ENCODE measurements around the gene FNIP2. TPM values are rescaled to one million over a fixed set of nuclear protein-coding genes. Genes with fewer than 3 reads are reported as not detected.

FNIP2 gene
- total and polyA plus RNA-seq, 2 donors (not counting 1 experiment from before 2014, with no cell fraction given) = 0.03 to 0.17 TPM

DNA sequence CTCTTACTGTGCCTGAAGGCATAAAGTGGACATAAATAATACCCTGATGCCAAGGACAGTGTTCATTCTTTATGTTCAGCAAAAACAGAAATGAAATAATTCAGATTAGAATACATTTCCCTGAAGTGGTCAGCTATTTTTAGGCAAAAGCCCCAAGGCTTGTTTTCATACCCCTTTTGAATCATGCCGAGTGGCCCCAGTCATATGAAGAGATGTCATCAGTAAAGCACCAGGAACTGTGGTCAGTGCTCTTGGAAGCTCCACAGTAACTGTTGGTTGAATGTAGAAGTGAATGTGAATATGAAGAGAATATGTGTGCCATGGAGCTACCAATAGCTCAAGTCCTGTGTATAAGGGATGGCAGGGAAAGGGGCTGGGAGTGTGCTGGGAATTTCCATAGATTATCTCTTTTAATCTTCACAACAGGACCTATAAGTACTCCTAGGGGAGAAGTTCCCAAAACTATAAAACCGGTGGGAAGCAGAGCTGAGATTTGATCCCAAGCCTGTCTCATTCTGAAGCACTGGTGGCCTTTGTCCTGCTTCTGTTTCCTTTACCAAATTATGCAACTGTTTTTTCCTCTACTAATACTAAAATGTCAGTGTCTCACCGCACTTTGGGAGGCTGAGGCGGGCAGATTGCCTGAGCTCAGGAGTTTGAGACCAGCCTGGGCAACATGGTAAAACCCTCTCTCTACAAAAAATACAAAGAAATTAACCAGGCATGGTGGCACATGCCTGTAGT lies 52.6 kb downstream of the FNIP2 start:
- H3K27me3 Mint-ChIP-seq = peaks cover 74% of the 10 kb centered on the region
- POLR2A ChIA-PET = no interaction called here
- H3K9ac ChIP-seq (ENCODE audit: low read length) = no peak overlapping the region

DNA sequence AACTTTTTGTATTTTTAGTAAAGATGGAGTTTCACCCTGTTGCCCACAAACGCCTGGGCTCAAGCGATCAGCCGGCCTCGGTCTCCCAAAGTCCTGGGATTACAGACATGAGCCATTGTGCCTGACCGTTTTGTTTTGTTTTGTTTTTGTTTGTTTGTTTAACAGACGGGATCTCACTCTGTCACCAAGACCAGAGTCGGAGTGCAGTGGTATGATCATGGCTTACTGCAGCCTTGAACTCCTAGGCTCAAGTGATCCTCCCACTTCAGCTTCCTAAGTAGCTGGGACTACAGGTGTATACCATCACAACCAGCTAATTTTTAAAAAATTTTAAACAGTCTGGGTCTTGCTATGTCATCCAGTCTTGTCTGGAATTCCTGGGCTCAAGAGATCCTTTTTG lies 53.5 kb downstream of the FNIP2 start:
- Histone ChIP-seq H4K20me1 (ENCODE audit: control insufficient read depth, insufficient read depth, low read length, poor library complexity, severe bottlenecking) (no peaks in the 10 kb centered on the region), H3K4me1 (ENCODE audit: control insufficient read depth in 2 of 2, insufficient read depth in 2 of 2, low read length in 2 of 2) (no peaks in the 10 kb centered on the region), H3K9ac (ENCODE audit: low read length) (no peak overlapping the region), H3K79me2 (ENCODE audit: control insufficient read depth, insufficient read depth, low read length) (no peaks in the 10 kb centered on the region), H2AFZ (ENCODE audit: insufficient read depth, low read depth, low read length, poor library complexity, severe bottlenecking) (no peak overlapping the region), H3K9me3 (ENCODE audit: control extremely low read depth in 1 of 3, control insufficient read depth in 2 of 3, insufficient read depth in 1 of 3, low read length in 2 of 3) (peaks cover 0 to 7% (median 0%) of the 10 kb centered on the region in 3 donors), H3K27me3 (replicated peaks in 1 of 4; ENCODE audit: control extremely low read depth in 1 of 4, control insufficient read depth in 3 of 4, insufficient read depth in 4 of 4, low read length in 3 of 4) (peaks cover 3 to 60% (median 44%) of the 10 kb centered on the region in 4 experiments), H3K36me3 (replicated peaks in 1 of 2; ENCODE audit: control extremely low read depth in 1 of 2, control insufficient read depth in 1 of 2, extremely low read depth in 1 of 2, insufficient read depth in 2 of 2, low read length in 1 of 2) (no peaks in the 10 kb centered on the region), H3K27ac (ENCODE audit: low read length in 2 of 2) (no peak overlapping the region), H3K4me2 (replicated peaks; ENCODE audit: low read depth, low read length, poor library complexity, severe bottlenecking) (no peak overlapping the region), H3K4me3 (ENCODE audit: control extremely low read depth in 1 of 5, extremely low read depth in 1 of 5, insufficient read depth in 1 of 5, low read depth in 2 of 5, low read length in 4 of 5) (no peak overlapping the region)
- TF ChIP-seq, protein P1, sequence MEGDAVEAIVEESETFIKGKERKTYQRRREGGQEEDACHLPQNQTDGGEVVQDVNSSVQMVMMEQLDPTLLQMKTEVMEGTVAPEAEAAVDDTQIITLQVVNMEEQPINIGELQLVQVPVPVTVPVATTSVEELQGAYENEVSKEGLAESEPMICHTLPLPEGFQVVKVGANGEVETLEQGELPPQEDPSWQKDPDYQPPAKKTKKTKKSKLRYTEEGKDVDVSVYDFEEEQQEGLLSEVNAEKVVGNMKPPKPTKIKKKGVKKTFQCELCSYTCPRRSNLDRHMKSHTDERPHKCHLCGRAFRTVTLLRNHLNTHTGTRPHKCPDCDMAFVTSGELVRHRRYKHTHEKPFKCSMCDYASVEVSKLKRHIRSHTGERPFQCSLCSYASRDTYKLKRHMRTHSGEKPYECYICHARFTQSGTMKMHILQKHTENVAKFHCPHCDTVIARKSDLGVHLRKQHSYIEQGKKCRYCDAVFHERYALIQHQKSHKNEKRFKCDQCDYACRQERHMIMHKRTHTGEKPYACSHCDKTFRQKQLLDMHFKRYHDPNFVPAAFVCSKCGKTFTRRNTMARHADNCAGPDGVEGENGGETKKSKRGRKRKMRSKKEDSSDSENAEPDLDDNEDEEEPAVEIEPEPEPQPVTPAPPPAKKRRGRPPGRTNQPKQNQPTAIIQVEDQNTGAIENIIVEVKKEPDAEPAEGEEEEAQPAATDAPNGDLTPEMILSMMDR (IDR thresholded peaks at IDR 0.05) = no peak
- no peak for TF ChIP-seq EZH2 (IDR thresholded peaks at IDR 0.05; ENCODE audit: borderline replicate concordance, insufficient read depth, low read depth, low read length, poor library complexity, severe bottlenecking)
- Mint-ChIP-seq H3K9me3 (ENCODE audit: insufficient read depth) (no peaks in the 10 kb centered on the region), H3K27ac (no peak overlapping the region), H3K4me1 (no peaks in the 10 kb centered on the region), H3K27me3 (peaks cover 77% of the 10 kb centered on the region), H3K4me3 (no peak overlapping the region)
- 93% methylated on average over 6 of the region's 7 CpGs for WGBS (ENCODE audit: insufficient coverage)
- no peak for ATAC-seq (ENCODE audit: low read depth)
- CTCF ChIA-PET = interaction anchor here (1.3 kb wide), 1 partner anchor 27 kb away, joined by 3 read pairs; no protein-coding TSS in a partner anchor
- intact Hi-C loops (cut with micrococcal nuclease) = no loop called here
- POLR2A ChIA-PET = no interaction called here
- no peak for DNase-seq

More for the DNA sequence above, 52.6 kb downstream of the FNIP2 start:
- DNase-seq = no peak
- Histone ChIP-seq H3K4me1 (ENCODE audit: control insufficient read depth in 2 of 2, insufficient read depth in 2 of 2, low read length in 2 of 2) (peaks cover 0 to 4% of the 10 kb centered on the region in 2 donors), H3K9me3 (ENCODE audit: control extremely low read depth in 1 of 3, control insufficient read depth in 2 of 3, insufficient read depth in 1 of 3, low read length in 2 of 3) (peaks cover 0 to 7% (median 0%) of the 10 kb centered on the region in 3 donors), H3K79me2 (ENCODE audit: control insufficient read depth, insufficient read depth, low read length) (no peaks in the 10 kb centered on the region), H3K4me2 (replicated peaks; ENCODE audit: low read depth, low read length, poor library complexity, severe bottlenecking) (no peak overlapping the region), H2AFZ (ENCODE audit: insufficient read depth, low read depth, low read length, poor library complexity, severe bottlenecking) (no peak overlapping the region), H3K4me3 (ENCODE audit: control extremely low read depth in 1 of 5, extremely low read depth in 1 of 5, insufficient read depth in 1 of 5, low read depth in 2 of 5, low read length in 4 of 5) (no peak overlapping the region), H3K36me3 (replicated peaks in 1 of 2; ENCODE audit: control extremely low read depth in 1 of 2, control insufficient read depth in 1 of 2, extremely low read depth in 1 of 2, insufficient read depth in 2 of 2, low read length in 1 of 2) (no peaks in the 10 kb centered on the region), H3K27me3 (replicated peaks in 1 of 4; ENCODE audit: control extremely low read depth in 1 of 4, control insufficient read depth in 3 of 4, insufficient read depth in 4 of 4, low read length in 3 of 4) (peaks cover 3 to 61% (median 46%) of the 10 kb centered on the region in 4 experiments), H3K27ac (ENCODE audit: low read length in 2 of 2) (no peak overlapping the region), H4K20me1 (ENCODE audit: control insufficient read depth, insufficient read depth, low read length, poor library complexity, severe bottlenecking) (no peaks in the 10 kb centered on the region)
- Mint-ChIP-seq H3K9me3 (ENCODE audit: insufficient read depth) (no peaks in the 10 kb centered on the region), H3K4me1 (no peaks in the 10 kb centered on the region), H3K4me3 (no peak overlapping the region), H3K27ac (no peak overlapping the region)
- TF ChIP-seq EZH2 (IDR thresholded peaks at IDR 0.05; ENCODE audit: borderline replicate concordance, insufficient read depth, low read depth, low read length, poor library complexity, severe bottlenecking) = no peak
- TF ChIP-seq, protein P1 (IDR thresholded peaks at IDR 0.05) = no peak
- CTCF ChIA-PET = interaction anchor here (1.3 to 1.8 kb wide), 2 partner anchors 28 to 381 kb away, joined by 3 read pairs; no protein-coding TSS in a partner anchor
- intact Hi-C loops (cut with micrococcal nuclease) = no loop called here
- no peak for ATAC-seq (ENCODE audit: low read depth)
- 85% methylated on average over 4 of the region's 4 CpGs for WGBS (ENCODE audit: insufficient coverage)
